Hepatic stellate cell (primary cell): ENCODE data around the gene TM4SF1.

Experiments used
- DNase-seq: peaks from one replicate; pipeline ENCODE4 v3.0.0; 2011; ENCODE audit warnings: low spot score

Gene TM4SF1

GRCh38 chr3:149377408-149378364 lies at the start of gene TM4SF1:
Gene TM4SF1, minus strand, starts transcription at chr3:149377649. Its CDS starts 102 bp downstream, at chr3:149377547.
- peak; percentile 92 for DNase-seq

GRCh38 chr3:149426325-149426724 lies 48.9 kb upstream of the TM4SF1 start:
- no peak for DNase-seq

- no peak for DNase-seq
Observed at GRCh38 chr3:149424918-149425317, 47.5 kb upstream of the TM4SF1 start.

GRCh38 chr3:149421764-149422163 lies 44.3 kb upstream of the TM4SF1 start:
- no peak for DNase-seq

GRCh38 chr3:149419816-149420215 lies 42.4 kb upstream of the TM4SF1 start:
- no peak for DNase-seq

- DNase-seq, result no peak
Observed at GRCh38 chr3:149417727-149418126, 40.3 kb upstream of the TM4SF1 start.

- DNase-seq, result no peak
Observed at GRCh38 chr3:149417174-149417573, 39.7 kb upstream of the TM4SF1 start.

GRCh38 chr3:149415484-149415883 lies 38.0 kb upstream of the TM4SF1 start:
- no peak for DNase-seq

- DNase-seq, result no peak
Observed at GRCh38 chr3:149414557-149415231, 37.2 kb upstream of the TM4SF1 start.

- DNase-seq, result no peak
Observed at GRCh38 chr3:149411583-149411982, 34.1 kb upstream of the TM4SF1 start.

GRCh38 chr3:149409351-149409750 lies 31.9 kb upstream of the TM4SF1 start:
- no peak for DNase-seq

GRCh38 chr3:149407898-149408297 lies 30.4 kb upstream of the TM4SF1 start:
- DNase-seq, result no peak

GRCh38 chr3:149406244-149406752 lies 28.8 kb upstream of the TM4SF1 start:
- no peak for DNase-seq

GRCh38 chr3:149403443-149403842 lies 26.0 kb upstream of the TM4SF1 start:
- no peak for DNase-seq

- no peak for DNase-seq
Observed at GRCh38 chr3:149402481-149402880, 25.0 kb upstream of the TM4SF1 start.

- DNase-seq, result no peak
Observed at GRCh38 chr3:149401926-149402310, 24.5 kb upstream of the TM4SF1 start.

GRCh38 chr3:149401212-149401925 lies 23.9 kb upstream of the TM4SF1 start:
- DNase-seq, result no peak

- DNase-seq, result no peak
Observed at GRCh38 chr3:149400645-149401044, 23.2 kb upstream of the TM4SF1 start.

GRCh38 chr3:149398296-149398695 lies 20.8 kb upstream of the TM4SF1 start:
- no peak for DNase-seq

GRCh38 chr3:149397528-149397927 lies 20.1 kb upstream of the TM4SF1 start:
- no peak for DNase-seq

GRCh38 chr3:149396476-149396875 lies 19.0 kb upstream of the TM4SF1 start:
- DNase-seq, result no peak
